Heart right ventricle (tissue), 16 donors: ENCODE data around the gene TSSC4. TPM values are rescaled to one million over a fixed set of nuclear protein-coding genes. Genes with fewer than 3 reads are reported as not detected.
A peak's percentile ranks its signal among the peaks of the same experiment; 100 is the strongest.

Source experiments
- ATAC-seq, 8 donors: fragments of 200-7000 bp; cut with Tn5 transposase; one replicate each; pipeline ENCODE4 v1.9.1; 2020; ENCODE audit warnings: mild to moderate bottlenecking in 8 of 8, moderate library complexity in 8 of 8, moderate number of reproducible peaks in 1 of 8
- DNase-seq, 2 donors: peaks; one replicate each; pipeline ENCODE4 v3.0.0-alpha.2; 2020
- H3K27ac ChIP-seq, 10 donors: fragments of 200-600 bp; sonication (generic) in 2 of 10; one replicate each; pipeline versions ENCODE4 v1.5.0 to v1.8.0; 2020 to 2022; ENCODE audit warnings: mild to moderate bottlenecking in 3 of 10
- H3K27me3 ChIP-seq, 7 donors: fragments of 200-600 bp; one replicate each; pipeline ENCODE4 v1.8.0; 2021 to 2022; ENCODE audit warnings: mild to moderate bottlenecking in 2 of 7
- H3K36me3 ChIP-seq, 9 donors: fragments of 200-600 bp; sonication (generic) in 1 of 9; one replicate each; pipeline versions ENCODE4 v1.5.0 to v1.8.0; 2020 to 2022; ENCODE audit warnings: mild to moderate bottlenecking in 2 of 9
- H3K4me1 ChIP-seq, 9 donors: fragments of 200-600 bp; sonication (generic) in 1 of 9; one replicate each; pipeline versions ENCODE4 v1.5.0 to v1.8.0; 2020 to 2022; ENCODE audit warnings: mild to moderate bottlenecking in 4 of 9
- H3K4me3 ChIP-seq, 10 donors: fragments of 200-600 bp; sonication (generic) in 2 of 10; one replicate each; pipeline versions ENCODE4 v1.5.0 to v1.8.0; 2020 to 2022; ENCODE audit warnings: mild to moderate bottlenecking in 7 of 10, moderate library complexity in 2 of 10
- H3K9me3 ChIP-seq, 11 donors: fragments of 200-600 bp in 10 of 11; sonication (generic) in 2 of 11; one replicate each; pipeline versions ENCODE4 v1.5.0 to v1.8.0; 2013 to 2022; ENCODE audit warnings: mild to moderate bottlenecking in 2 of 11, control low read depth in 1 of 11, moderate library complexity in 1 of 11
- WGBS, 2 donors: extraction: QIAGEN DNeasy Blood & Tissue Kit; methylation state at CpG; one replicate each; pipeline ENCODE4 v1.1.7; 2013; ENCODE audit warnings: inconsistent platforms in 1 of 2; 5-methylcytosine and 5-hydroxymethylcytosine counted together
- intact Hi-C, 10 donors: fragments of 100-400 bp; cut with DNase I; formaldehyde crosslinking; loops; one replicate each; pipeline versions ENCODE4 v1.11.1 to v1.14.2; 2022
- polyA plus RNA-seq, 2 donors: library from polyadenylated mRNA; stranded (reverse); fragments of 200-250 nt; gene quantifications; one replicate each; pipeline ENCODE4 v1.2.3, GENCODE V29; 2013
- total RNA-seq, 10 donors: library from RNA; stranded (reverse); fragmentation: NEBNext Ultra II Directional in 3 of 10; extraction: Animal tissue kit (Norgen Biotek cat#: 25700) in 3 of 10; gene quantifications; one replicate each; pipeline versions ENCODE4 v1.2.1 to v1.2.4, GENCODE V29; 2021 to 2023
- TF ChIP-seq, protein P1 (sequence below), 9 donors: fragments of 200-600 bp; sonication (generic) in 2 of 9; IDR thresholded peaks; one replicate each; pipeline versions ENCODE4 v1.5.0 to v1.8.0; 2021 to 2022; ENCODE audit warnings: antibody characterized with exemption in 9 of 9, mild to moderate bottlenecking in 5 of 9, moderate library complexity in 1 of 9
- donor health status: Arrhythmogenic right ventricular cardiomyopathy.
- donor health status: ischemic (EF 13 %, LVEDD 7.1; RV severe dilation, severe dysfunction).
- donor health status: healthy with polysubstance abuse.
- donor health status: DM: no; HTN: yes; CAD: no.
- donor health status: DM: no; HTN: no; CAD: no.
- donor health status: ischemic (EF 25% LVEDD 6.9; RV normal size, moderate dysfunction).
- donor health status: ischemic (EF 25% LVEDD 5.7; RV mildly dilated, moderate dysfunction).
- donor health status: healthy.
- donor health status: DM: yes; HTN: yes; CAD: no.
- donor health status: Ischemic cardiomyopathy.
- donor health status: ischemic (EF 35%, LVEDD 5.7; RV mildly dilated, moderate dysfunction).
- donor health status: nonischemic (EF 11% LVEDD 7.7; RV severe dilation, severe dysfunction).
- donor health status: DM: yes; HTN: yes; CAD: no.
- donor health status: PGD.
- donor health status: ischemic (EF 29% LVEDD 5.4; RV normal size, mild dysfunction).
- donor health status: nonischemic (EF 23%, LVEDD 6.1; RV moderate dilation, normal function).

Gene TSSC4
- total and polyA plus RNA-seq, 12 donors = 22.0 to 72.3 (median 30.7) TPM

DNA sequence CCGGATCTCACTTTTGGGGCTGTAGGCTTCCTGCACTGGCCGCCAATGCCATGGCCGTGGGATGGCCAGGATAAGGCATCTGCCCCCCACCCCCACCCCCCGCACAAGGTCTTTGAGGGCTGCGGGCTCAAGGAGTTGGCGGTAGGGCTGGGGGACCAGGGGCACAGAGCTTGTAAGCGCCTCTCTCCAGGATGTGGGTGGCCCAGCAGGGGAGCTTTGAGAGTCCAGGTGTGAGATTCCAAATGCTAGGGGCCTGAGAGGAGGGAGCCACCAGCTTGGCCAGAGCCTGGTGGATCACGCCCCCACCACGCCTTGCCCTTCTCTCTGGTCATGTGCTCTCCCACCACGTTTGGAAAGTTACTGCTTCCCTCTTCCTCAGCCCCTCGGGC, 18.4 kb upstream of the TSSC4 start:
- TF ChIP-seq, protein P1, sequence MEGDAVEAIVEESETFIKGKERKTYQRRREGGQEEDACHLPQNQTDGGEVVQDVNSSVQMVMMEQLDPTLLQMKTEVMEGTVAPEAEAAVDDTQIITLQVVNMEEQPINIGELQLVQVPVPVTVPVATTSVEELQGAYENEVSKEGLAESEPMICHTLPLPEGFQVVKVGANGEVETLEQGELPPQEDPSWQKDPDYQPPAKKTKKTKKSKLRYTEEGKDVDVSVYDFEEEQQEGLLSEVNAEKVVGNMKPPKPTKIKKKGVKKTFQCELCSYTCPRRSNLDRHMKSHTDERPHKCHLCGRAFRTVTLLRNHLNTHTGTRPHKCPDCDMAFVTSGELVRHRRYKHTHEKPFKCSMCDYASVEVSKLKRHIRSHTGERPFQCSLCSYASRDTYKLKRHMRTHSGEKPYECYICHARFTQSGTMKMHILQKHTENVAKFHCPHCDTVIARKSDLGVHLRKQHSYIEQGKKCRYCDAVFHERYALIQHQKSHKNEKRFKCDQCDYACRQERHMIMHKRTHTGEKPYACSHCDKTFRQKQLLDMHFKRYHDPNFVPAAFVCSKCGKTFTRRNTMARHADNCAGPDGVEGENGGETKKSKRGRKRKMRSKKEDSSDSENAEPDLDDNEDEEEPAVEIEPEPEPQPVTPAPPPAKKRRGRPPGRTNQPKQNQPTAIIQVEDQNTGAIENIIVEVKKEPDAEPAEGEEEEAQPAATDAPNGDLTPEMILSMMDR (IDR thresholded peaks at IDR 0.05) = no peak
- ATAC-seq (no peak), DNase-seq (peak in 1 of 2 donors; percentile 13)
- peaks cover 0 to 31% (median 0%) of the 10 kb centered on the region in 9 donors for H3K36me3 ChIP-seq
- H3K27me3 ChIP-seq = no peaks in the 10 kb centered on the region
- peaks cover 62 to 87% (median 80%) of the 10 kb centered on the region in 9 donors for H3K4me1 ChIP-seq
- peak overlapping the region; percentile 29 to 100 (median 98) for H3K27ac ChIP-seq
- peak overlapping the region in 1 of 10 donors; percentile 19 for H3K4me3 ChIP-seq
- no peaks in the 10 kb centered on the region for H3K9me3 ChIP-seq
- intact Hi-C loops = loop anchor here in 2 of 10 donors (5.0 kb wide), 1 partner anchor 75 kb away; no protein-coding TSS in a partner anchor
- 41 to 45% methylated on average over 11 of the region's 11 CpGs for WGBS, 2 donors

DNA sequence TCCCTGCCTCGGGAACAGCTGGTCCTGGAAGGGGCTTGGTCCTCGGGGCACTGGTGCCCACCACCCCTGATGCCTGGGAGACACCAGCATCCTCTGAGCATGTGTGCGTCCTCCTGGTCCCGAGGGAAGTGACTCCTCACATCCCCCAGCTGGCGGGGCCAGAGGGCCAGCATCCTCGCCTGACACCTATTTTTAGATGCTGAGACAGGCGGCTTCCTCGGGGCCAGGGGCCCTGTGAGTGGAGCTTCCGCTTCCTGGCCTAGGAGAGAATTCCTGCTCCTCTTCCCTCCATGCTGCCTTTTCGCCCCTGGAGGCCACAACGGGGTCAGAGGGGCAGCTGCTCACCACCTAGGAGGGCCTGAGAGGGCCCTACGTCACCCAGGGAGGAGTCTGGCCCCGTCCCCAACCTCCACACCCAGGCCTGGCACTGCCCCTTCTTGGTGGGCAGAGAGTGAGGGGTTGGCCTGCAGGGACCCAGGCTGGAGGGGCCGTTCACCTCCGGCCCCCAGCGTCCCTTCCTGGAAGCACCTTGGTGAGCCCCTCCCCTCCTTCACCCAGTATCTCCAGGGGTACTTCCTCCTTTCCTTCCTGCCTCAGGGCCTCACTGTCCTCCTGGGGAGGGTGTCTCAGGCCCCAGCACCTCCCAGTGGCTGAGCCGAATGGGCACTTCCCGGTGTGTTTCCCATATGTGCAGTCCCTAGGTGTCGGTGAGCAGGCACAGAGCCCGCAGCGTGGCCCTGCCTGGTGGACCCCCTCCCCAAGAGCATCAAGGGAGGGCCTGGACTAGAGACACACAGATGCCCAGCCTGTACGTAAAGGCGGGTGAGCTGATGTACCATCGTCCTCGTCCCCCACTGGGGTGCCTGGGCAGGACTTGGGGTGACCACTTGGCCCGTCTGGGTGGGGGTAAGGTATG, 17.4 kb upstream of the TSSC4 start:
- Histone ChIP-seq H3K27me3 (no peaks in the 10 kb centered on the region), H3K4me1 (peaks cover 73 to 97% (median 91%) of the 10 kb centered on the region in 9 donors), H3K36me3 (peaks cover 0 to 37% (median 0%) of the 10 kb centered on the region in 9 donors), H3K9me3 (no peaks in the 10 kb centered on the region), H3K4me3 (peak overlapping the region in 7 of 10 donors; percentile 10 to 35 (median 25)), H3K27ac (peak overlapping the region; percentile 76 to 100 (median 98))
- intact Hi-C loops = loop anchor here in 2 of 10 donors (5.0 kb wide), 1 partner anchor 76 kb away; no protein-coding TSS in a partner anchor
- DNase-seq (peak; percentile 79 to 88), ATAC-seq (peak; percentile 45 to 74 (median 64))
- 23 to 24% methylated on average over 26 of the region's 26 CpGs for WGBS, 2 donors
- TF ChIP-seq, protein P1 (IDR thresholded peaks at IDR 0.05) = peak in 5 of 9 donors; percentile 11 to 47 (median 28)

DNA sequence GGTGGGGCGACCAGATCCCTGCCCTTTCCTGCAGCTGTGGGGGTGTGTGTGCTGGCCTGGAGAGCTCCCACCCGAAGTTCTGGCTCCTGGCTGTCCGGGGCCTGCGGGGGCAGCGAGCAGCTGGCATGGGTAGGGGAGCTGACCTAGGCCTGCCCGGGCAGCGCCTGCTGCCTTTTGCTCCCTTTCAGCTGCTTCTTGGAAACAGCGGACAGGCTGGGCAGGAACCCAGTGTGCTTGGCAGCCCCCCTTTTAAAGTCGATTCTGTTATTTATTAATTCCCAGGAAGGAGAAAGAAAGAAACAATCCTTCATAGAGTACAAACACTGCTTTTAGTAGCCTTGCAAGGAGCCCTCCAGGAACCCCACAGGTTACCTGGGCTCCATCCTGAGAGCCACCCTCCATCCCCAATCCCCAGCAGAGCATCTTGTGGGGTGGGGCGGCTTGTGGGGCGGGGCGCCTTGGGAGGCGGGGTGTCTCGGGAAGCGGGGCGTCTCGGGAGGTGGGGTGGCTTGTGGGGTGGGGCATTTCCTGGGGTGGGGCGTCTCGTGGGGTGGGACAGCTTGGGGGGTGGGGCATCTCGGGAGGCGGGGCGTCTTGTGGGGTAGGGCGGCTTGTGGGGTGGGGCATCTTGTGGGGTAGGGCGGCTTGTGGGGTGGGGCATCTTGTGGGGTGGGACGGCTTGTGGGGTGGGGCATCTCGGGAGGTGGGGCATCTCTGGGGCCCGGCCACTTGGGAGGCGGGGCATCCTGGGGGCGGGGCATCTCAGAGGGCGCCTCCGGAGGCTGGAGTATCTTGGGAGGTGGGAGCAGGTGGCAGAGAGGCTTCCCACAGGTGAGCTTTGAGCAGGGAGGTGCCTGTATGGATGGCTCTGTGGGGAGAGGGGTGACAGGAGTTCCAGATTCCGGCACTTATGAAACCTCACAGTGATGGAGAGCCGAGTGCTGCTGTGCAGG, 16.4 kb upstream of the TSSC4 start:
- peak in 1 of 2 donors; percentile 38 for DNase-seq
- Histone ChIP-seq H3K27me3 (no peaks in the 10 kb centered on the region), H3K4me1 (peaks cover 82 to 98% (median 95%) of the 10 kb centered on the region in 9 donors), H3K9me3 (no peaks in the 10 kb centered on the region), H3K27ac (peak overlapping the region; percentile 76 to 100 (median 98)), H3K36me3 (peaks cover 0 to 46% (median 0%) of the 10 kb centered on the region in 9 donors), H3K4me3 (peak overlapping the region in 3 of 10 donors; percentile 13 to 32 (median 25))
- ATAC-seq = no peak
- TF ChIP-seq, protein P1 (IDR thresholded peaks at IDR 0.05) = no peak
- WGBS, 2 donors = 51 to 60% methylated on average over 30 to 33 of the region's 33 CpGs
- intact Hi-C loops = loop anchor here in 2 of 10 donors (5.0 kb wide), 1 partner anchor 77 kb away; no protein-coding TSS in a partner anchor
